Measurements from ENCODE around the gene TBC1D17.

The TBC1D17 gene

DNA sequence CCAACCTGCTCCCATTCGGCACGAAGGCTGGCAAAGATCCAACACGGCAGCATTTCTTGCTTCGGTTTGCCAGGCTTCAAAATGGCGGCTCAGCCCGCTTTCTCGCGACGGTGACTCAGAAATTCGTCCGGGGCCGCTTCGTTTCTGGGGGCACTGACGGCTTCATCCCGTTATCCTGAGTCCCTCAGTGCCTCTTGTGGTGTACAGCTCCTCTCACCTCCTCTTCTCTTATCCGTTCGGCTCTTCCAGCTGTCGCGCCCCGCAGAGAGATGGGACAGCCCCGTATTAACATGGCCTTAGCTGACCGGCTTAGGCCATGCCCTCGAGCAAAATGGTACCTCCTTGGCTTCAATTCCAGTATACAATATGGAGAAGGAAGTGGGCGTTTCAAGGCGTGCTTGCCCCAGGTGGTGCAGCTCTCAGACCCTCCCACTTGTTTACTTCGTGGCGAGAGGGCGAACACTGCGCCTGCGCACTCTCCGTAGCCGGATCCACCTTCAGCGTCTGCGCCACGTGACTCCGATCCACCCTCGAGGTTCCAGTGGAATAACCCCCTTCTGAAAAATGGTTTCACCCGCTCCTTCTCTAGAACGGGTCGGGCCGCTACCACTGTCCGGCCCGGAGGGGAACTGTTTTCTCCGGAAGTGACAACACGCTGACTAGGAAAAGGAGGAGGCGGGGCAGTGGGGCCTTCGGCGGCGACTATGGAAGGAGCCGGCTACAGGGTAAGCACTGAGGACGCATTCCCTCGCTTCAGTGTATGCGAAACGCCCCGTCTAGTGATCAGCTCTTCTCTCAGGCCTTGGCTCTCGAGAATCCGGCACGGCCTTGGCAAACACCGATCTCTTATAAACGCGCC lies at the start of gene TBC1D17, which contains the start of gene AKT1S1:
TSS of gene TBC1D17 (plus strand) at position 683 of the 859 bp plus-strand sequence. CDS start at position 705, 22 bp downstream.
TSS of gene AKT1S1 (minus strand) at position 336 of the 859 bp plus-strand sequence. CDS start 4,060 bp downstream, outside the sequence.
- DNase-seq, result peak; percentile 100

DNA sequence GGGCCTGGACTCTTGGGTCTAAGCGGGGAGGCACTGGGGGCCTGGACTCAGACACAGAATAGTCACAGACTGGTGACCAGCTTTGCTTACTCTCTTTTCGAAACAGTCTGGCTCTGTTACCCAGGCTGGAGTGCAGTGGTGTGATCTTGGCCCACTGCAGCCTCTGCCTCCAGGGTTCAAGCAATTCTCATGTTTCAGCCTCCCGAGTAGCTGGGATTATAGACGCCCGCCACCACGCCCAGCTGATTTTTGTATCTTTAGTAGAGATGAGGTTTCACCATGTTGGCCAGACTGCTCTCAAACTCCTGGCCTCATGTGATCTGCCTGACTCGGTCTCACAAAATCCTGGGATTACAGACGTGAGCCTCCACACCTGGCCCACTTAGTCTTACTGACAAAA lies 48.3 kb upstream of the TBC1D17 start:
- DNase-seq, result no peak

DNA sequence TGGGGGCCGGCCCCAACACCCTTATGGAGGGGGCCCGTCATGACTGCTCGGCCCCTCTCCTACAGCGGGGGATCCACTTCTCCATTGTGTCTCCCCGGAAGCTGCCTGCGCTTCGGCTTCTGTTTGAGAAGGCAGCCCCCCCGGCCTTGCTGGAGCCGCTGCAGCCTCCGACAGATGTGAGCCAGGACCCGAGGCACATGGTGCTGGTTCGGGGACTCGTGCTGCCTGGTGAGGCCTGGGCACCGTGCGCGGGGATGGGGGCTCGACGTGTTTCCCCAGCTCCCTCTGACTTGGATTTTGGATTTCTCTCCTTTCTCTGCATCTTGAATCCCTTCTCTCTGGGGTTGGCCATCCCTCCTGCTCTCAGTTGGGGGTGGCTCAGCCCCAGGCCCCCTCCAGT lies 47.8 kb upstream of the TBC1D17 start:
- no peak for DNase-seq

DNA sequence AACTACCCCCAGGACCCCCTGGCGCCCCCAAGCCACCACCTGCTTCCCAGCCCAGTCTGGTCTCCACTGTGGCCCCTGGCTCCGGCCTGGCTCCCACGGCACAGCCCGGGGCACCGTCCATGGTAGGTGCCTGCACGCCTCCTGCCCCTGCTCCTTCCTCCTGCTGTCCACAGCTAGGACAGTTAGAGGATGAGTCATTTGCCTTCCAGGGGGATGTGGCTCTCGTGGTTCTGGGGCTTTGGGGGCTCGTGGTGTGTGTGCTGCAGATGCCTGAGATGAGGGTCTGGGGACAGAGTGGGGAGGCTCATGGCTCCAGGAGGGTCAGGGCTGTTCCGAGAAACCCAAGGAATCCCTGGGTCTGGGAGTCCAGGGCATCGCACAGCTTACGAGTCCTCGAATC lies 46.7 kb upstream of the TBC1D17 start:
- DNase-seq, result no peak

DNA sequence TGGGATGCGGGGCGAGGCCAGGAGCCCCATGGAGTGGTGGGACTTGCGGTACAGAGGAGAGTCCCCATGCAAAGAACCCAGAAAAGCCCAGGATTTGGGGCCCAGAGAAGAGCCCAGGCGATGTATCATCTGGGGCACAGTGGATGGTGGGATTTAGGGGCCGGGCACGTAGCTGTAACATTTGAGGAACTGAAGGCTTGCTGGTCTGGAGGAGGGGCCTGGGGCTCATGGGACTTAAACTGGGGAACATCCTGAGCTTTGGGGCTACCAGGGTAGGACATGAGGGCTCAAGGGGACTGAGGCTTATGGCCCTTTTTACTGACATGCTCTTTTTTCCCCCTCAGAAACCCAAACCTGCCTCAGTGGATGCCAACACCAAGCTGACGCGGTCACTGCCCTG lies 45.9 kb upstream of the TBC1D17 start:
- DNase-seq, result no peak

DNA sequence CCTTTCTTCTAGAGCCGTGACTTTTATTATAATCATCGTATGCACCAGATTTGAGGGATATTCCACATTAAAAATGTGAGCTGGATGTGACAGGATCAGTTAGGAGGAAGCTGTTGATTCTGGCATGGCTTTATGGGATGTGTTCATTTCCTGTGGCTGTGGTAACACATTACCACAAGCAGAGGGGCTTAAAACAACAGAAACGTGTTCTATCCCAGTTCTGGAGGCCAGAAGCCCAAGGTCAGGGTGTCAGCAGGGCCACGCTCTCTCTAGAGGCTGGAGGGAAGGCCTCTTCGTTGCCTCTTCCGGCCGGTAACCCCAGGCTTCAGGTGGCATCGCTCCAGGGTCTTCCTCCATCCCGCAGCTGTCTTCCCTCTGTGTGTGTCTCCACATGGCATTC lies 44.9 kb upstream of the TBC1D17 start:
- no peak for DNase-seq

DNA sequence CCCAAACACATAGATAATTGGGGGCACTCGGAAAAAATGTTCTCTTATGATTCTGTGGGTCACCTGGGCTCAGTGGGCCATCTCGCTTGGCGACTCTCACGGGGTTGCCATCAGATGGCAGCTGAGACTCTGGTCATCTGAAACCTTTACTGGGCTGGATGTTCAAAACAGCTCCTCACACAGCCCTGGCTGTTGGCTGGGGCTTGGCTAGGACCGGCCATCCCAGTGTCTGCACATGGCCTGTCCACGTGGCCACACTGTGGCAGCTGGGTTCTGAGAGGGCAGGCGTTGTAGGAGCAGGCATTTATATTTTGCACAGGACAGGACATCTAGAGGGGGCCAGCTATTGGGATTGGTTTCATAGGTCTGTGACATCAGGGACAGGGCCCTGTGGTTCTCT lies 43.9 kb upstream of the TBC1D17 start:
- DNase-seq, result no peak

DNA sequence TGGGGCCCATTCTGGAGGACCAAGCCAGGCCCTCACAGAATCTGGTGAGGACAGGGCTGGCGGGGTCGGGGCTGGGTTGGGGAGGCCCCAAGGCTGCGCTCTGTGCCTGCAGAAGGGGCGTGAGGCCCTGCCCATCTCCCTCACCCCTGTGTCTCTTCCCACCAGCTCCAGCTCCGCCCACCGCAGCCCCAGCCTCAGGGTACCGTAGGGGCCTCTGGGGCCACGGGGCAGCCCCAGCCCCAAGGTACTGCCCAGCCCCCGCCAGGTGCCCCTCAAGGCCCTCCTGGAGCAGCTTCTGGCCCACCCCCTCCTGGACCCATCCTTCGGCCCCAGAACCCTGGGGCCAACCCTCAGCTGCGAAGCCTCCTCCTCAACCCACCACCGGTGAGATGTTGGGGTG lies 41.9 kb upstream of the TBC1D17 start:
- no peak for DNase-seq

DNA sequence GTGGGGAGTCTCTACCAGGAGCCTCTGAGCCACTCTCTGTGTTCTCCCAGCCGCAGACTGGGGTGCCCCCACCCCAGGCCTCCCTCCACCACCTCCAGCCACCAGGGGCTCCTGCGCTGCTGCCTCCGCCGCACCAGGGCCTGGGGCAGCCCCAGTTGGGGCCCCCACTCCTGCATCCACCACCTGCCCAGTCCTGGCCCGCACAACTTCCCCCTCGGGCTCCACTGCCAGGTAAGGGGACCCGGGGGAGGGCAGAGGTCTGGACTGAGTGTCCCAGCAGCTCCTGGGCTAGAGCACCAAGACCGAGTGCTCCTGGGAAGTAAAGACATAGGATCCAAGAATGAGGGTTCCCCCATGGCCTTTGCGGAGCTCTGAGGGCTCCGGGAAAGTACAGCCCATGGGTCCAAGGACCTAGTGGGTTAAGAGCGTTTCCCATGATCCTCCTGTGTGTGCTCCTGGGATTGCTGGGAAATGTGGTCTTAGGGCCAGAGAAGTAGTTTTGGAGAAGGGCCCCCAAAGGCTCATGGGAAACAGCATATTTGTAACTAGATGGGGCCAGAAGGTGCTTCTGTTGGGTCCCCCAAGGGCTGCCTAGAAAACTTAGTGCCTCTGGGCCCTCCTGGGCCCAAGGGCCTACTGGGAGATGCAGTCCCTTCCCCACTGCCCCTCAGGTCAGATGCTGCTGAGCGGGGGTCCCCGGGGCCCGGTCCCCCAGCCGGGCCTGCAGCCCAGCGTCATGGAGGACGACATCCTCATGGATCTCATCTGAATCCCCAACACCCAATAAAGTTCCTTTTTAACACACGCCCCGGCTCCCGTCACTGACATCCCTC lies 41.1 kb upstream of the TBC1D17 start:
- no peak for DNase-seq

DNA sequence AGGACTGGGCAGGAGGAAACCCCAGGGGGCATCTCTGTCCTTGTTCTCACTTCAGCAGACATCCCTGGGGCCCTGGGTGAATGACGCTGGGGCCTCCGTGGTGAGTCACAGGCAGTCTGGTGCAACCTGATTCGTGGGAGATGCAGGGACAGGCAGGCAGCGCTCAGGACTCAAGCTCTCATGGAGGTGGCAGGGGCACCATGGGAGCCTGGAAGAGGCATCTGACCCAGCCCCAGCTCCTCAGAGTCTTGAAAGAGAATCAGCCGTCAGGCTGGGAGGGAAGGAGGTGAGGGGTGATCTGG lies 40.5 kb upstream of the TBC1D17 start:
- no peak for DNase-seq

DNA sequence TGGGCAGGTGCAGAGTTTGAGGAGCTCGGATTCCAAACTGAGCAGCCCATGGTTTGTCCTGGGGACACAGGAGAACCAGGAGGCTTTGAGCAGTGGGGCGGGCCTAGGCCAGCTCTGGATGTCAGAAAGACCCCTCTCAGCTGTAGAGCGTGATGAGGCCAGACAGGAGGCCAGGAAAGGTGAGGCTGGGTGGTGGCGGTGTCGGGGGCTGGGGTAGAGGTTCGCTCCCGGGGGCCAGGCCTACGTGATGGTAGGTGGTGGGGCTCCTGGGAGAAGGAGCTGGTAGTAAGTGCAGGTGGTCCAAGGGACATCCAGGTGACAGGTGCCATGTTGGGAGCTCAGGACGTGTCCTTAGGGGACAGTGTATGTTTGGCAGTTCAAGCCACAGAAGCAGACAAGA lies 40.1 kb upstream of the TBC1D17 start:
- DNase-seq, result no peak

DNA sequence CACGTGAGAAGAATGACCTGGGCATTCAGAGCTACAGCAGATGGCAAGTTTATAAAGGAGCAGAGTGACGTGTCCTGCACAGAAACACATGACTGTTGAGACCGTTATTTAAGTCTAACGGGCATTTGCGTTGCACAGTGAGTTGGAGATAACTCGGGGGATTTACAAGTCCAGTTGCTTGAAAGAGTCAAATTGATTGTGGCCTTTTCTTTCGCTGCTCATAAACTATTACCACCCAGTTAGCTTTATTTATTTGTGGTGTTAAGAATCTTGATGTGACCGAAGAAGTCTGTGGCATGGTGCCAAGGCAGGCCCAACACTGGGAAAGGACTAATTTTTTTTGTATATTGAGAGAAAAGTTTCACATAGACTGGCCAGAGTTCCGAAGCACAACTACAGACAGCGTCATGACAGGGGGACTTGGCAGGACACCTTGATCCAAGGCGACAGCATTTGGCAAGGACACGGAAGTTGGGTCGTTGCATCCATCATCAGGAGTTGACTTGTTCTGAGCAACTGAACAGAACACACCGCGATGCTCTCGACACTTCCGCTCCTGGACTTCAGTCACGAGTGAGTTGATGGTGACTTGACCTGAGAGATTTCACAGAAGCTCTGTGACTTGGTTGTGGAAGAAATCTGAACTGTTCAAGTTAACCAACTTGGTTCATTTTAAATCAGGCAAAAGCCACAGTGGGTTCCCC lies 38.5 kb upstream of the TBC1D17 start:
- no peak for DNase-seq

DNA sequence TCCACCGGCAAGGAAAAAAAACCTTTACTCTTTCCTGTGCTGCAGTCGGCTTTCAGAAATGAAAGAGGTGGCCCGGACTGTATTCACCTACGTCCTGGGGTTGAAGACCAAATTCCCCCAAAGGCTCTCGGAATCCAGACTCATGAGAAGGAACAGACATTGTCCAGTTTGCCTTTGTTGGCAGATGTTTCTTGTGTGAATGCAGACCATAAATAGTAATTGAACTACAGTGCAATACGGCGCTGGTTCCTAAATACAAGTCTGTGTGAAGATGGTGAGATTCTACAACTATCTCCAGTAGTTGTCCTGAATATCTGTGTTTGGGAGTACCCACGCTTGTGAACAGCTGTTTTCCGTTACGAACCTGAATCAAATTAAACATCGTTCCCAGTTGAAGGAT lies 37.8 kb upstream of the TBC1D17 start:
- DNase-seq, result no peak

DNA sequence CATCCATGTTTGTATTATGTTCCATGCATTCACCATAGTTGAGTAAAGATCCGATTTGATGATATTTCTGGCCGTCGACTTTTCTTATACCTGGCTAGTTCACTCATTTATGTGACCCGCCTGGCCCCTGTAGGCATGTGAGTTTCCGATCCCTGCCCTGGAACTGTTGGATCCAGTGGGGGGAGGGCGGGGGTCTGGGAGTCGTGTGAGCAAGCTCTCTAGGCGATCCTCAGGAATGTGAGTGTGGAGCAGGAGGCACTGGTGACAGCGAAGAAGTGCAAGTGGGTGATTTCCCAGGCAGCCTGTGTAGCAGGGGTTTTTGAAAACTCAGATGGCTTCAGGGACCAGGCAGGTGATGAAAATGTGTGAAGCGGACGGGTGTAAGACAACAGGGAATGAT lies 37.2 kb upstream of the TBC1D17 start:
- no peak for DNase-seq

DNA sequence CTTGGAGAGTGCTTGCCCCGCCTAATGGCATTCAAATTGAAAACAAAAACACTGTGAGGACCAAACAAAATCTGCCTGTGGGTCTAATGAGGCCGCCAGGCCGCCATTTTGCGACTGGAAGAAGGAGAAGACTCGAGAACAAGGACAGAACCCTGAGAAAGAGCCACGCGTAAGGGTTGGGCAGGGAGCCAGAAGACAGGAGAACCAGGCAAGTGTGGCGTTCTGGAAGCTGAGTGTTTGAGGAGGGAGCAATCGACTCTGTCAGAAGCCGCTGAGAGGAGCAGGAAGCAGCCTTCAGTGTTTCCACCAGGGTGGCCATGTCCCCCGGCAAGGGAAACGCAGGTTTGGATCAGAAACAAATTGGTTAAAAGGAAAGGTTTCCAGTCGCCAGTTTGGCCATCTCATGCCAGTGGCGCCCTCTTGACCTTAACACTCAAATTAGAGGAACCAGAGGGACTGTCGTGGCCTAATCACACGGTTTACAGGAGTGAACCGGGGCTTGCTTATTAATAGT lies 36.7 kb upstream of the TBC1D17 start:
- no peak for DNase-seq

DNA sequence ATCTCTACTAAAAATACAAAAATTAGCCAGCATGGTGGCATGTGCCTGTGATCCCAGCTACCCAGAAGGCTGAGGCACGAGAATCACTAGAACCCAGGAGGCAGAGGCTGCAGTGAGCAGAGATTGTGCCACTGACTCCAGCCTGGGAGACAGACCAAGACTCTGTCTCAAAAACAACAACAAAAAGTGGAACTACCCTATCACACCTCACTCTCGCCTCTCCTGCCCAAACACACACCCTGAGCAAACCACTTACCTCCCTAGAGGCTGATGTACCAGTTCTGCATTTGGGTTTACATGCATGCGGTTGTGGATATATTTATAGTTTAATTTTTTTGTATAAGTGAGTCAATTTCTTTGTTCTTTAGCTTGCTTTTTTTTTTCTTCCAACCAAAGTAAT lies 34.2 kb upstream of the TBC1D17 start:
- no peak for DNase-seq

DNA sequence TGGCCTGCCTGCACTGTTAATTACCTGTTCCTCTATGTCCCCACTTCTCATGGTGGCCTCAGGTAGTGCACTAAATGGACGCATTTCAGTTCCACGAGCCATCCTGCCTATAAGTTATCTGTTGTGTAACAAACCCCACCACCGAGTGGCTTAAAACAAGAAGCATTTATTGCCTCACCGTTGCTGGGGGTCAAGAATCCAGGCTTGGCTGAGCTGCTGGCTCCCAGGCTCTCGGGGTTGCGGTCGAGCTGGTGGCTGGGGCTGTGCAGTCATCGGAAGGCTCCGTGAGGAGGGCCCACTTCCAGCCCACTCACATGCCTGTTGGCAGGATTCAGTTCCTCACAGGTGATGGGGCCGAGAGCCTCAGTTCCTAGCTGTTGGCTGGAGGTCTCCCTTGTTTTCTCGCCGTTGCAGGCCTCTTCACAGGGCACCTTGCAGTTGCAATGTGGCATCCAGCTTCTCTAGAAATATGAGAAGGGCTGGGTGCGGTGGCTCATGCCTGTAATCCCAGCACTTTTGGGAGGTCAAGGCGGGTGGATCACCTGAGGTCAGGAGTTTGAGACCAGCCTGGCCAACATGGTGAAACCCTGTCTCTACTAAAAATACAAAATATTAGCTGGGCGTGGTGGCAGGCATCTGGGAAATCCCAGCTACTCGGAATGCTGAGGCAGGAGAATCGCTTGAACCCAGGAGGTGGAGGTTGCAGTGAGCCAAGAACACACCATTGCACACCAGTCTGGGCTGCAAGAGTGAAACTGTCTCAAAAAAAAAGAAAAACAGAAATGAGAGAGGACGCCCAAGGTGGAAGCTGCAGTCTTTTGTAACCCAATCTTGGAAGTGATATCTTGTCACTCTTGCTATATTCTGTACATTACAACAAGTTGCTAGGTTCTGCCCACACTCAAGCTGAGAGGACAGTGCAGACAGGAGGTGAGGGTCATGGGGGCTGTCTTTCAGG lies 33.1 kb upstream of the TBC1D17 start:
- no peak for DNase-seq

DNA sequence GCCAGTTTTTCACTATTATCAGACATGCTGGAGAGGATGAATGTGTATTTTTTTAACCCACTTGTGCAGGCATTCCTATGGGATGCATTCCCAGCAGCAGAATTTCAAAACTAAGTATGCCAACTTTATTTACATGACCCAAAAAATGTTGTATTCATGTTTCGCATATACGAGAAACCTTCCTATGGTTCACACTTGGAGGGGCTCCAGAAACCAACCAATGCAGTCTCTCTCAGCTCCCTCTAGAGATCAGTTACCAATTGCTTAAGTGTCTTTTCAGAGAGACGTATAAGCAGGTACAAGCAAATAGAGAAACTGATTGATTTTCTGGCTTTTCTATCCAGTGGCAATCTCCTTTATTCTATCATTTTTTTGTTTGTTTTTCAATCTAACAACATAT lies 32.1 kb upstream of the TBC1D17 start:
- no peak for DNase-seq

DNA sequence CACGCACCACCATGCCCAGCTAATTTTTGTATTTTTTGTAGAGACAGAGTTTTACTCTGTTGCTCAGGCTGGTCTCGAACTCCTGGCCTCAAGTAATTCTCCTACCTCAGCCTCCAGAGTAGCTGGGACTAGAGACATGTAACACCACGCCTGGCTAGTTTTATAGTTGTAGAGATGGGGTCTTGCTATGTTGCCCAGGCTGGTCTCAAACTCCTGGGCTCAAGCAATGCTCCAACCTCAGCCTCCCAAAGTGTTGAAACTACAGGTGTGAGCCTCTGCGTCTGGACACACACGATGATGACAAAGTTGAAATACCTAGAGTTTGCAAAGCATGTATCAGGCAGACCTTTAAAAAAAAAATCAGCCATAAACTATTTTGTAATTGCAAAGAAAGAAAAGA lies 31.1 kb upstream of the TBC1D17 start:
- DNase-seq, result no peak

DNA sequence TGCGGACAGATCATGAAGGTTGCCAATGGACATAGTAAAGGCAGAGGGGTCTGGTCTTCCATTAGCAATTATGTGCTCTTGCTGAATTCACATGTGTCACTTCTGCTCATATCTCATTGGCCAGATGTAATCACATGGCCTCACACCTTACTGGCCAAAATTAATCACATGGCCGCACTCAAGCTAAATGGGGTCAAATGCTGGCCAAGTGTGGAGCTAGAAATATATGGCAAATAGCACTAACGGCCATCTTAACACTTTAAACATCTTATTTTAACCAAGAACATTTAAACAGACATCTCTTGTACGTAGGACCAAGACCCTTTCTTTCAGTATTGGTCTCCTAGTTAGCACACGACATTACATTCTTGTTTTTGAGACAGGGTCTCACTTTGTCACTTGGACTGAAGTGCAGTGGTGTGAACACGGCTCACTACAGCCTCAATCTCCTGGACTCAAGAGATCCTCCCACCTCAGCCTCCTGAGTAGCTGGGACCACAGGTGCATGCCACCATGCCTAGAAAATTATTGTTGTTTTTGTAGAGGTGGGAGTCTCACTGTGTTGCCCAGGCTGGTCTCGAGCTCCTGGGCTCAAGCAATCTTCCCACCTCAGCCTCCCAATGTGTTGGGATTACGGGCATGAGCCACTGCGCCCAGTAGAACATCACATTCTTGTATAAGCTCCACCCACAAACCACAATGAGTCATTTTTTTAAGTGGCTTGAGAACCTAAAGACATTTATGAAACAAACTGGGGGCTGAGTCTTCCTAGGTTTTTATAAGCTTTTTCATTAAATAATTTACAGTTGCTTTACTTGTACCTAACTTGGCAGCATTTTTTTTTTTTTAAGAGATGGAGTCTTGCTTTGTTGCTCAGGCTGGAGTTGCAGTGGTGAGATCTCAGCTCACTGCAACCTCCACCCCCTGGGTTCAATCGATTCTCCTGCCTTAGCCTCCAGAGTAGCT lies 29.5 kb upstream of the TBC1D17 start:
- peak; percentile 88 for DNase-seq

DNA sequence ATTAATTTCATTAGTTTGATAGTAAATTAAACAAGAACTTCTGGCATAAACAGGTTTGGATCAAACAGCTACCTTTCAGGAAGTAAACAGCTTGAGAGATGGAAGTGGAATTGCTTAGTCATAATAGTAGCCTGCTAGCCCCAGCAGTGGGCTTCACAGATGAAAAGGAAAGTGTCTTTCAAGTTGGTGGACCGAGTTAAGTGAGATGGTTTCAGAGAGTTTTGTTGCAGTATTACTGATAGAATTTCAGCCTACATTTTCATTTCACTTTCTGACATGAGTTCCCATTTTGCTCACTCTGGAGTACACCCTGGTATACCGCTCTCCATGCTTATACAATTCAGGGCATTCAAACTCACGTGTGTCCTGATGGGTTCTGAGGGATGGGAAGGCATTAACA lies 28.6 kb upstream of the TBC1D17 start:
- no peak for DNase-seq
